Amniotic epithelial cell (primary cell): Measurements from ENCODE around the gene FKBP4.

Source experiments
- DNase-seq: peaks from one replicate; pipeline ENCODE4 v3.0.0-alpha.2; 2010; ENCODE audit warnings: low read depth

The FKBP4 gene

GRCh38 chr12:2783936-2784600 is 10.7 kb upstream of the FKBP4 start:
- DNase-seq, result peak; percentile 21

- no peak for DNase-seq
Measured at GRCh38 chr12:2785017-2785416, 9.8 kb upstream of the FKBP4 start.

GRCh38 chr12:2791089-2791488 is 3.7 kb upstream of the FKBP4 start:
- no peak for DNase-seq

- no peak for DNase-seq
Measured at GRCh38 chr12:2792671-2793500, 1.9 kb upstream of the FKBP4 start.

GRCh38 chr12:2793561-2793960 is 1.2 kb upstream of the FKBP4 start:
- DNase-seq, result no peak

- no peak for DNase-seq
Measured at GRCh38 chr12:2794191-2794735, 507 bp upstream of the FKBP4 start.

GRCh38 chr12:2795291-2796186 is 769 bp downstream of the FKBP4 start:
- DNase-seq, result peak; percentile 32

- no peak for DNase-seq
Measured at GRCh38 chr12:2796187-2796666, 1.5 kb downstream of the FKBP4 start.

GRCh38 chr12:2797721-2798418 is 3.1 kb downstream of the FKBP4 start:
- DNase-seq, result peak; percentile 27

GRCh38 chr12:2800046-2800570 is 5.3 kb downstream of the FKBP4 start:
- DNase-seq, result no peak

GRCh38 chr12:2801044-2801783 is 6.4 kb downstream of the FKBP4 start:
- no peak for DNase-seq

GRCh38 chr12:2803635-2804392 is 9.0 kb downstream of the FKBP4 start:
- DNase-seq, result no peak

- peak; percentile 93 for DNase-seq
Measured at GRCh38 chr12:2804393-2805142, 9.8 kb downstream of the FKBP4 start.

GRCh38 chr12:2805143-2805520 is 10.4 kb downstream of the FKBP4 start:
- DNase-seq, result peak; percentile 83

GRCh38 chr12:2806700-2807099 is 11.9 kb downstream of the FKBP4 start:
- peak; percentile 40 for DNase-seq

GRCh38 chr12:2811801-2812200 is 17.0 kb downstream of the FKBP4 start:
- DNase-seq, result no peak

- DNase-seq, result peak; percentile 98
Measured at GRCh38 chr12:2812290-2813213, 17.8 kb downstream of the FKBP4 start, which contains the start of gene ITFG2. ITFG2 (plus strand) TSS chr12:2812668; CDS start chr12:2812761, 93 bp downstream.
